Panc1 (cell line): ENCODE measurements around the gene SNRNP70. TPM values are rescaled to one million over a fixed set of nuclear protein-coding genes. Genes with fewer than 3 reads are reported as not detected.
"Not testable (repeated sequence)": the region's sequence is repeated elsewhere in the genome, so short reads cannot be mapped to it uniquely, and the experiment has no call there.

Source experiments
- ATAC-seq: fragments of 200-7000 bp; cut with Tn5 transposase; 2 replicates; pipeline ENCODE4 v1.9.1; 2020; ENCODE audit warnings: mild to moderate bottlenecking, moderate library complexity
- BruUV-seq: library from RNA; stranded (reverse); fragments of 400-500 nt; replicated peaks from 2 replicates; lab custom pipeline; 2021; lab: Mats Ljungman, UMichigan
- CTCF ChIA-PET: fragments of 300-600 bp; sonication (Branson Sonifier 250); formaldehyde crosslinking; loops from one replicate; lab custom pipeline; 2022; ENCODE audit warnings: antibody characterized with exemption; lab: Charles Lee
- POLR2A ChIA-PET: fragments of 300-600 bp; sonication (Branson Sonifier 250); formaldehyde crosslinking; loops from one replicate; lab custom pipeline; 2022; ENCODE audit warnings: antibody characterized with exemption; lab: Charles Lee
- DNase-seq: peaks from one replicate; pipeline ENCODE4 v3.0.0-alpha.2; 2010; ENCODE audit warnings: low read depth, low spot score
- H3K27ac ChIP-seq: 2 replicates; pipeline ENCODE4 v1.5.1; 2011; ENCODE audit warnings: mild to moderate bottlenecking, low read length, inconsistent platforms
- H3K27me3 ChIP-seq: fragments of 200-500 bp; sonication (Bioruptor generic); 2 replicates; pipeline ENCODE4 v1.6.0; 2014; ENCODE audit warnings: low read length, inconsistent platforms; ENCODE audit not compliant: control insufficient read depth, insufficient read depth
- H3K36me3 ChIP-seq: fragments of 200-500 bp; sonication (Bioruptor generic); 2 replicates; pipeline ENCODE4 v1.5.1; 2014; ENCODE audit warnings: inconsistent platforms, mild to moderate bottlenecking, low read length, moderate library complexity; ENCODE audit not compliant: control insufficient read depth, insufficient read depth
- H3K4me1 ChIP-seq: 2 replicates; pipeline ENCODE4 v1.5.1; 2011; ENCODE audit warnings: inconsistent platforms, mild to moderate bottlenecking, low read length, moderate library complexity; ENCODE audit not compliant: control insufficient read depth, insufficient read depth
- H3K4me3 ChIP-seq, 2 experiments: 2 replicates each; pipeline ENCODE4 v1.5.1; 2011 to 2012; ENCODE audit warnings: low read depth in 2 of 2, low read length in 2 of 2, mild to moderate bottlenecking in 2 of 2, inconsistent platforms in 1 of 2, moderate library complexity in 1 of 2
- H3K9me3 ChIP-seq: fragments of 200-500 bp; sonication (Bioruptor generic); 2 replicates; pipeline ENCODE4 v1.5.1; 2014; ENCODE audit warnings: low read depth, mild to moderate bottlenecking, inconsistent platforms, low read length, moderate library complexity; ENCODE audit not compliant: control insufficient read depth, insufficient read depth
- POLR2AphosphoS5 ChIP-seq: IDR thresholded peaks from 2 replicates; pipeline ENCODE4 v1.6.1; 2012; ENCODE audit warnings: mild to moderate bottlenecking, low read depth, low read length, moderate library complexity
- SIN3A ChIP-seq: IDR thresholded peaks from 2 replicates; pipeline ENCODE4 v1.6.1; 2012; ENCODE audit warnings: low read depth, mild to moderate bottlenecking, low read length, moderate library complexity, borderline replicate concordance; ENCODE audit not compliant: insufficient read depth
- TCF7L2 ChIP-seq: IDR thresholded peaks from 2 replicates; pipeline ENCODE4 v1.6.1; 2011; ENCODE audit warnings: mild to moderate bottlenecking, low read depth, low read length, inconsistent platforms
- in situ Hi-C: cut with HindIII; loops from 2 replicates; pipeline ENCODE4 v1.10.0; 2016; ENCODE audit warnings: low sequenced_read_pairs, low pct_unique_long_range_greater_than_20kb
- intact Hi-C: fragments of 100-400 bp; cut with micrococcal nuclease; formaldehyde crosslinking; loops from one replicate; pipeline ENCODE4 v1.10.0; 2022; ENCODE audit not compliant: unreplicated experiment
- total RNA-seq: library from RNA; stranded (reverse); gene quantifications from one replicate; pipeline ENCODE4 v1.2.1, GENCODE V29; 2021; ENCODE audit not compliant: unreplicated experiment
- TF ChIP-seq, protein P1 (sequence below): fragments of 450-650 bp; IDR thresholded peaks from 2 replicates; pipeline ENCODE4 v1.5.1; 2017; ENCODE audit warnings: mild to moderate bottlenecking
- TF ChIP-seq, protein P2 (sequence below), 2 experiments: IDR thresholded peaks; 2 replicates each; pipeline ENCODE4 v1.6.1; 2011 to 2012; ENCODE audit warnings: low read depth in 2 of 2, control low read depth in 1 of 2, low read length in 1 of 2, mild to moderate bottlenecking in 1 of 2, moderate library complexity in 1 of 2; ENCODE audit not compliant: insufficient read depth in 1 of 2

SNRNP70 gene
- total RNA-seq, 1 experiment from 2014 or later: 180 TPM

DNA sequence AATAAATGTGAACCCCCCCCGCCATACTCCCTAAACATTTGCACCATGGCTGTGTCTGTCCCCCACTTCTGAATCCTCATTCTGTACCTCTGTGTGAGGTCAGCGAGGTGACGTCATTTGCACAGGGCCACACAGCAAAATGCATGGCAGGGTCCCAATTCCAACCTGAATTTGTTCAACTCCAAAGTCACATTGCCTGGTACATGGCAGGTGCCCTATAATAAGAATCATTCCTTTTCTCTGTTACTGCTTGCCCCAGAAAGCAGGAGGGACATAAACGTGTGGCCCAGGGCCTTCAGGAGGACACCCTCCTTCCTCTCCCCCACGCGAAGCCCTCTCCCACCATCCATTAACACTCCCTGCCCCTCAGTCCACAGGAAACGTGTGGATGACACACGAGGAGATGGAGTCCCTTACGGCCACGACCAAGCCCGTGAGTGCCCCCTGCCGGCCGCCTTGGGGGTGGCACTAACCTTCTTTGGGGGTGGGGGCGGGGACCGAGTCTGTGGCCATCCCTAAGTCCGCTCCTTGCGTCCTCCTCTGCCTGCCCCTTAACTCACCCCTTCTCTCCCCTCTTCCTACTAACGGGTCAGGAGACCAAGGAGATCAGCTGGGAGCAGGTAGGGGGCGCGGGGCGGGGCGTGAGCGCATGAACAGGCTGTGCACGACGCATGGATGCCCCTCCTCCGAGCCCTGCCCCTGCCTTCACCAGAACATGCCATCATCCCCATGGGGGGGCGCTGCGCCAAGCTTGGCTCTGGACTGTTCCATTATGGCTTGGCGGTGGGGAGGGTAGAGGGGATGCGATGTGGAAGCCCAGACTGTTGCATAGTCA lies 60.5 kb downstream of the SNRNP70 start:
- CTCF ChIA-PET: interaction anchor here (0.7 to 1.1 kb wide), 4 partner anchors 18 to 53 kb away, joined by 3 to 10 read pairs (median 4); no protein-coding TSS in a partner anchor

DNA sequence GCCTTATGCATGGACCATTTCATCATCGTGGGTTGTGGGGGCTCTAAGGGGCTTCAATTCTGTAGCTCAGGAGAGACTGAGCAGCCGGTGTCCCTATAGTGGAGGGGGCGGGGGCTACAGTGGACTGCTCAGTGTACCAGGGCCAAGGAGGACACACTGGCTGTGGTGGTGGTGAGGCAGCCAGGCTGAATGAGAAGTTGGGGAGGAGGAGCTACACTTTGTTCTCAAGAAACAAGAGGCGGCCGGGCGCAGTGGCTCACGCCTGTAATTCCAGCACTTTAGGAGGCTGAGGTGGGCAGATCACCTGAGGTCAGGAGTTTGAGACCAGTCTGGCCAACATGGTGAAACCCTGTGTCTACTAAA lies 61.1 kb downstream of the SNRNP70 start:
- H3K36me3 ChIP-seq, H3K27ac ChIP-seq, H3K27me3 ChIP-seq, POLR2A ChIA-PET, H3K4me1 ChIP-seq, DNase-seq, H3K4me3 ChIP-seq, in situ Hi-C loops, BruUV-seq, intact Hi-C loops, H3K9me3 ChIP-seq, ATAC-seq: not testable (repeated sequence)
- CTCF ChIA-PET: interaction anchor here (0.6 to 1.1 kb wide), 6 partner anchors 19 to 72 kb away, joined by 3 to 10 read pairs (median 4); no protein-coding TSS in a partner anchor

More for the DNA sequence above, 60.5 kb downstream of the SNRNP70 start:
- BruUV-seq: no TSS peak
- no peaks in the 10 kb centered on the region for H3K27me3 ChIP-seq
- H3K27ac ChIP-seq: no peak overlapping the region
- H3K36me3 ChIP-seq: no peaks in the 10 kb centered on the region; the same call in 1 of the 2 replicates
- POLR2A ChIA-PET: no interaction called here
- peak; percentile 42 for DNase-seq
- intact Hi-C loops (no loop called here), in situ Hi-C loops (no loop called here)
- TF ChIP-seq SIN3A: no peak
- TF ChIP-seq, protein P1, sequence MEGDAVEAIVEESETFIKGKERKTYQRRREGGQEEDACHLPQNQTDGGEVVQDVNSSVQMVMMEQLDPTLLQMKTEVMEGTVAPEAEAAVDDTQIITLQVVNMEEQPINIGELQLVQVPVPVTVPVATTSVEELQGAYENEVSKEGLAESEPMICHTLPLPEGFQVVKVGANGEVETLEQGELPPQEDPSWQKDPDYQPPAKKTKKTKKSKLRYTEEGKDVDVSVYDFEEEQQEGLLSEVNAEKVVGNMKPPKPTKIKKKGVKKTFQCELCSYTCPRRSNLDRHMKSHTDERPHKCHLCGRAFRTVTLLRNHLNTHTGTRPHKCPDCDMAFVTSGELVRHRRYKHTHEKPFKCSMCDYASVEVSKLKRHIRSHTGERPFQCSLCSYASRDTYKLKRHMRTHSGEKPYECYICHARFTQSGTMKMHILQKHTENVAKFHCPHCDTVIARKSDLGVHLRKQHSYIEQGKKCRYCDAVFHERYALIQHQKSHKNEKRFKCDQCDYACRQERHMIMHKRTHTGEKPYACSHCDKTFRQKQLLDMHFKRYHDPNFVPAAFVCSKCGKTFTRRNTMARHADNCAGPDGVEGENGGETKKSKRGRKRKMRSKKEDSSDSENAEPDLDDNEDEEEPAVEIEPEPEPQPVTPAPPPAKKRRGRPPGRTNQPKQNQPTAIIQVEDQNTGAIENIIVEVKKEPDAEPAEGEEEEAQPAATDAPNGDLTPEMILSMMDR: peak; percentile 92
- ATAC-seq: peak; percentile 35; the same call in 1 of the 2 replicates
- peak overlapping the region; percentile 17 to 27; a peak in 2 of 4 replicates for H3K4me3 ChIP-seq
- H3K4me1 ChIP-seq: no peaks in the 10 kb centered on the region
- no peaks in the 10 kb centered on the region for H3K9me3 ChIP-seq

DNA sequence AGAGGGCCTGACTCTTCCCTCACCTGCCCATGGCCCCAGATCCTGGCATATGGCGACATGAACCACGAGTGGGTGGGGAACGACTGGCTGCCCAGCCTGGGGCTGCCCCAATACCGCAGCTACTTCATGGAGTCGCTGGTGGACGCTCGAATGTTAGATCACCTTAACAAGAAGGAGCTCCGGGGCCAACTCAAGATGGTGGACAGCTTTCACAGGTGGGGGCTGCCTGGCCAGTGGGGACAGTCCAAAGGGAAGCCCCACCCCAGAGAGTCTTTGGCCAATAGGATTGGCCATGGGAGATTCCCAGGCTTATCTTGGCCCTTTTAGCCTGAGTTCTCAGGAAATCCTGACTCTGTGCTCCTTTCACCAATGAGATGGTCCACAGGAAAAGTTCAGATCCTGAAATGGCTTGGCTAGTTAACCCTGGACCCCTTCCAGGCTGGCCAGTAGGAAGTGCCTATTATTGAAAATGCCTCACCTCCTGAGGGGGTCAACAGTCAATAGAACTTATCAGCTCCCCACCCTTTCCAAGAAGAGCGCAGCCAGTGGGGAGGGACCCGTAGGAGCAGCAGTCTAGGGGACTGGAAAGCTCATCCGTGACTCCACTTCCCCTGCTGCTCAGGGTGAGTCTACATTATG lies 62.9 kb downstream of the SNRNP70 start:
- TSS peak; percentile 66 for BruUV-seq
- ChIA-PET CTCF (interaction anchor here (1.4 kb wide), 1 partner anchor 51 kb away, joined by 4 read pairs; no protein-coding TSS in a partner anchor), POLR2A (no interaction called here)
- in situ Hi-C loops: no loop called here
- no peak overlapping the region for H3K4me3 ChIP-seq
- H3K9me3 ChIP-seq: no peaks in the 10 kb centered on the region
- H3K36me3 ChIP-seq: no peaks in the 10 kb centered on the region; the same call in 1 of the 2 replicates
- intact Hi-C loops: no loop called here
- 0 out of 2 replicates have a peak overlapping the region, but pooled peaks have one; percentile 4 for H3K27ac ChIP-seq
- TF ChIP-seq, protein P2, sequence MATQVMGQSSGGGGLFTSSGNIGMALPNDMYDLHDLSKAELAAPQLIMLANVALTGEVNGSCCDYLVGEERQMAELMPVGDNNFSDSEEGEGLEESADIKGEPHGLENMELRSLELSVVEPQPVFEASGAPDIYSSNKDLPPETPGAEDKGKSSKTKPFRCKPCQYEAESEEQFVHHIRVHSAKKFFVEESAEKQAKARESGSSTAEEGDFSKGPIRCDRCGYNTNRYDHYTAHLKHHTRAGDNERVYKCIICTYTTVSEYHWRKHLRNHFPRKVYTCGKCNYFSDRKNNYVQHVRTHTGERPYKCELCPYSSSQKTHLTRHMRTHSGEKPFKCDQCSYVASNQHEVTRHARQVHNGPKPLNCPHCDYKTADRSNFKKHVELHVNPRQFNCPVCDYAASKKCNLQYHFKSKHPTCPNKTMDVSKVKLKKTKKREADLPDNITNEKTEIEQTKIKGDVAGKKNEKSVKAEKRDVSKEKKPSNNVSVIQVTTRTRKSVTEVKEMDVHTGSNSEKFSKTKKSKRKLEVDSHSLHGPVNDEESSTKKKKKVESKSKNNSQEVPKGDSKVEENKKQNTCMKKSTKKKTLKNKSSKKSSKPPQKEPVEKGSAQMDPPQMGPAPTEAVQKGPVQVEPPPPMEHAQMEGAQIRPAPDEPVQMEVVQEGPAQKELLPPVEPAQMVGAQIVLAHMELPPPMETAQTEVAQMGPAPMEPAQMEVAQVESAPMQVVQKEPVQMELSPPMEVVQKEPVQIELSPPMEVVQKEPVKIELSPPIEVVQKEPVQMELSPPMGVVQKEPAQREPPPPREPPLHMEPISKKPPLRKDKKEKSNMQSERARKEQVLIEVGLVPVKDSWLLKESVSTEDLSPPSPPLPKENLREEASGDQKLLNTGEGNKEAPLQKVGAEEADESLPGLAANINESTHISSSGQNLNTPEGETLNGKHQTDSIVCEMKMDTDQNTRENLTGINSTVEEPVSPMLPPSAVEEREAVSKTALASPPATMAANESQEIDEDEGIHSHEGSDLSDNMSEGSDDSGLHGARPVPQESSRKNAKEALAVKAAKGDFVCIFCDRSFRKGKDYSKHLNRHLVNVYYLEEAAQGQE (IDR thresholded peaks at IDR 0.05; ENCODE audit: insufficient read depth in 1 of 2, low read depth in 2 of 2, low read length in 1 of 2): no peak
- TF ChIP-seq TCF7L2 (no peak), SIN3A (no peak), POLR2AphosphoS5 (no peak)
- TF ChIP-seq, protein P1: no peak
- H3K4me1 ChIP-seq: no peaks in the 10 kb centered on the region; the same call in 1 of the 2 replicates
- ATAC-seq (no peak), DNase-seq (no peak)
- H3K27me3 ChIP-seq: no peaks in the 10 kb centered on the region
